Endothelial cell of umbilical vein (primary cell): Measurements from ENCODE around the gene FYCO1. TPM values are rescaled to one million over a fixed set of nuclear protein-coding genes. Genes with fewer than 3 reads are reported as not detected.

Experiments used
- BruUV-seq: library from RNA; stranded (reverse); fragments of 400-500 nt; replicated peaks from 2 replicates; lab custom pipeline; 2021; lab: Mats Ljungman, UMichigan
- CTCF ChIA-PET: fragments of 300-600, 350-600 bp; sonication (Branson Sonifier 250); formaldehyde crosslinking; loops from one replicate; lab custom pipeline; 2021; ENCODE audit warnings: antibody characterized with exemption, inconsistent platforms; lab: Charles Lee
- POLR2A ChIA-PET: fragments of 300-600, 350-600 bp; sonication (Branson Sonifier 250); formaldehyde crosslinking; loops from one replicate; lab custom pipeline; 2021; ENCODE audit warnings: antibody characterized with exemption, inconsistent platforms; lab: Charles Lee
- DNase-seq: peaks from one replicate; pipeline ENCODE4 v3.0.0-alpha.2; 2011; ENCODE audit warnings: low read depth, low spot score
- FAIRE-seq: peaks from 2 replicates; lab custom pipeline; 2011; peaks lifted over from hg19 to GRCh38; lab: Jason Lieb, UNC
- H2AFZ ChIP-seq: 2 replicates; pipeline ENCODE4 v1.6.0; 2012; ENCODE audit warnings: low read depth, low read length, control low read depth, inconsistent platforms
- H3K27ac ChIP-seq: 2 replicates; pipeline ENCODE4 v1.5.1; 2011; ENCODE audit warnings: low read depth, mild to moderate bottlenecking, control low read depth, low read length, moderate library complexity; ENCODE audit not compliant: insufficient read depth
- H3K27me3 ChIP-seq, 2 experiments: 2 replicates each; pipeline versions ENCODE4 v1.6.0 to v1.6.1; 2011; ENCODE audit warnings: low read length in 2 of 2, mixed read lengths in 1 of 2; ENCODE audit not compliant: control insufficient read depth in 2 of 2, insufficient read depth in 2 of 2
- H3K36me3 ChIP-seq, 2 experiments: 2 replicates in 1 of 2; 3 replicates in 1 of 2; pipeline ENCODE4 v1.5.1; 2011; ENCODE audit warnings: low read length in 2 of 2, mild to moderate bottlenecking in 1 of 2, moderate library complexity in 1 of 2; ENCODE audit not compliant: control insufficient read depth in 2 of 2, insufficient read depth in 2 of 2; ENCODE audit errors: extremely low read depth in 1 of 2
- H3K4me1 ChIP-seq: 3 replicates; pipeline ENCODE4 v1.5.1; 2011; ENCODE audit warnings: mild to moderate bottlenecking, low read length; ENCODE audit not compliant: control insufficient read depth, insufficient read depth; ENCODE audit errors: extremely low read depth
- H3K4me2 ChIP-seq: 2 replicates; pipeline ENCODE4 v1.6.1; 2011; ENCODE audit warnings: low read length, control low read depth, mixed read lengths; ENCODE audit not compliant: insufficient read depth
- H3K4me3 ChIP-seq, 3 experiments: fragments of 200-600 bp in 1 of 3; sonication (generic), shearing (Covaris generic) in 1 of 3; replicated peaks in 1 of 3; 2 replicates each; pipeline ENCODE4 v1.5.1; 2011 to 2016; ENCODE audit warnings: control low read depth in 3 of 3, low read length in 3 of 3, mild to moderate bottlenecking in 2 of 3, inconsistent platforms in 1 of 3, low read depth in 1 of 3, moderate library complexity in 1 of 3; ENCODE audit not compliant: insufficient read depth in 1 of 3
- H3K79me2 ChIP-seq: 2 replicates; pipeline ENCODE4 v1.6.0; 2012; ENCODE audit warnings: low read length, inconsistent platforms; ENCODE audit not compliant: control insufficient read depth, insufficient read depth
- H3K9ac ChIP-seq: replicated peaks from 2 replicates; pipeline ENCODE3; 2011; ENCODE audit warnings: low read length, control low read depth; ENCODE audit not compliant: insufficient read depth; ENCODE audit errors: extremely low read depth
- H3K9me1 ChIP-seq: replicated peaks from 3 replicates; pipeline ENCODE4 v1.6.0; 2011; ENCODE audit warnings: mild to moderate bottlenecking, low read length; ENCODE audit not compliant: control insufficient read depth, insufficient read depth; ENCODE audit errors: extremely low read depth
- H3K9me3 ChIP-seq: replicated peaks from 2 replicates; pipeline ENCODE4 v1.5.1; 2012; ENCODE audit warnings: low read length, inconsistent platforms; ENCODE audit not compliant: control insufficient read depth, insufficient read depth
- H4K20me1 ChIP-seq: replicated peaks from 2 replicates; pipeline ENCODE3; 2011; ENCODE audit warnings: mild to moderate bottlenecking, low read length; ENCODE audit not compliant: control insufficient read depth, insufficient read depth; ENCODE audit errors: extremely low read depth
- EZH2 ChIP-seq: IDR thresholded peaks from 2 replicates; pipeline ENCODE4 v1.6.1; 2012; ENCODE audit warnings: borderline replicate concordance, low read depth, mild to moderate bottlenecking, moderate library complexity, low read length, inconsistent platforms; ENCODE audit not compliant: severe bottlenecking
- FOS ChIP-seq: IDR thresholded peaks from 2 replicates; pipeline ENCODE4 v1.6.1; 2011; ENCODE audit warnings: mild to moderate bottlenecking, low read length, moderate library complexity, borderline replicate concordance; ENCODE audit not compliant: insufficient read depth
- GATA2 ChIP-seq: IDR thresholded peaks from 2 replicates; pipeline ENCODE4 v1.7.0; 2011; ENCODE audit warnings: low read depth, mild to moderate bottlenecking, moderate library complexity, mixed read lengths, low read length; ENCODE audit not compliant: insufficient read length, insufficient read depth
- JUN ChIP-seq: IDR thresholded peaks from 2 replicates; pipeline ENCODE4 v1.6.1; 2011; ENCODE audit warnings: borderline replicate concordance, low read depth; ENCODE audit not compliant: insufficient read length, insufficient read depth
- MYC ChIP-seq: IDR thresholded peaks from one replicate; pipeline ENCODE4 v1.6.1; 2011; ENCODE audit warnings: mild to moderate bottlenecking, low read depth, low read length
- POLR2A ChIP-seq: IDR thresholded peaks from 2 replicates; pipeline ENCODE4 v1.6.1; 2012; ENCODE audit warnings: low read depth, mild to moderate bottlenecking, control low read depth, low read length
- POLR2AphosphoS5 ChIP-seq: IDR thresholded peaks from 2 replicates; pipeline ENCODE4 v1.6.1; 2012; ENCODE audit warnings: low read depth, mild to moderate bottlenecking, control low read depth, low read length, moderate library complexity; ENCODE audit not compliant: insufficient read depth
- dilution Hi-C: fragments of 300-500 bp; cut with MboI; formaldehyde crosslinking; loops from one replicate; pipeline ENCODE4 v1.15.0; 2019; ENCODE audit warnings: low sequenced_read_pairs; ENCODE audit not compliant: extremely low pct_ligation_motif_present
- intact Hi-C: fragments of 100-400 bp; cut with micrococcal nuclease; formaldehyde crosslinking; loops from one replicate; pipeline ENCODE4 v1.10.0; 2022
- polyA plus RNA-seq, 4 experiments: library from polyadenylated mRNA; depleted of rRNA in 3 of 4; stranded (reverse) in 3 of 4; unstranded in 1 of 4; fragments of >200 nt; gene quantifications; 2 replicates each; pipeline versions ENCODE4 v1.2.1 to v1.2.3, GENCODE V29; 2011 to 2012; ENCODE audit warnings: missing spikeins in 1 of 4
- total RNA-seq: library from RNA; stranded (reverse); gene quantifications from 2 replicates; pipeline ENCODE4 v1.2.3, GENCODE V29; 2021
- TF ChIP-seq, protein P1 (sequence below), 2 donors: IDR thresholded peaks; 1 replicate in 1 of 2; 2 replicates in 1 of 2; pipeline ENCODE4 v1.5.1; 2011; ENCODE audit warnings: low read length in 2 of 2, mild to moderate bottlenecking in 2 of 2, moderate library complexity in 2 of 2, control low read depth in 1 of 2, inconsistent platforms in 1 of 2, low read depth in 1 of 2; ENCODE audit not compliant: insufficient read depth in 1 of 2; ENCODE audit errors: extremely low read depth in 1 of 2
- TF ChIP-seq, protein P2 (sequence below): IDR thresholded peaks from 2 replicates; pipeline ENCODE4 v1.6.1; 2011; ENCODE audit not compliant: insufficient read depth, insufficient read length

Gene FYCO1
- total and polyA plus RNA-seq, 2 donors (not counting 3 experiments of a cell fraction or from before 2014, with no cell fraction given), result 13.9 to 20.8 TPM

DNA sequence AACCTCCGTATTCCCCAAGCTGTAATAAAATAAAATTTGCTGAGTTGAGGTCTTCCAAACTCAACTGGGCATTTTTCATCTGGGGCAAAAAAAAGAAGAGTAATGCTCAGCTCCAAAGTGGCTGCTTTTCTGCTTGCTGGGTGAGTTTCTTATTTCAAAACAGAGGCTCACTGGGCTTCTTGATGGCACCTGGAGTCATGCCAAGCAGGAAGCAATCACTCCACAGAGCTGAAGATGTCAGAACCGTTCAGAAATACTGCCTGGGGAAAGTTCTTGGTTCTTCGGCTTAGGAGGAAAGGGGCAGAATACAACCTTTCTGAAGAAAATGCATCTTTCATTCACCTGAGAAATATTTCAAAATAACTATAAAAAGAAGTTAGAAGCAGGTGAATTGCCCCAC is 105.2 kb downstream of the FYCO1 start:
- no peaks in the 10 kb centered on the region for H3K79me2 ChIP-seq
- FAIRE-seq (no peak), DNase-seq (no peak)
- TF ChIP-seq, protein P1, sequence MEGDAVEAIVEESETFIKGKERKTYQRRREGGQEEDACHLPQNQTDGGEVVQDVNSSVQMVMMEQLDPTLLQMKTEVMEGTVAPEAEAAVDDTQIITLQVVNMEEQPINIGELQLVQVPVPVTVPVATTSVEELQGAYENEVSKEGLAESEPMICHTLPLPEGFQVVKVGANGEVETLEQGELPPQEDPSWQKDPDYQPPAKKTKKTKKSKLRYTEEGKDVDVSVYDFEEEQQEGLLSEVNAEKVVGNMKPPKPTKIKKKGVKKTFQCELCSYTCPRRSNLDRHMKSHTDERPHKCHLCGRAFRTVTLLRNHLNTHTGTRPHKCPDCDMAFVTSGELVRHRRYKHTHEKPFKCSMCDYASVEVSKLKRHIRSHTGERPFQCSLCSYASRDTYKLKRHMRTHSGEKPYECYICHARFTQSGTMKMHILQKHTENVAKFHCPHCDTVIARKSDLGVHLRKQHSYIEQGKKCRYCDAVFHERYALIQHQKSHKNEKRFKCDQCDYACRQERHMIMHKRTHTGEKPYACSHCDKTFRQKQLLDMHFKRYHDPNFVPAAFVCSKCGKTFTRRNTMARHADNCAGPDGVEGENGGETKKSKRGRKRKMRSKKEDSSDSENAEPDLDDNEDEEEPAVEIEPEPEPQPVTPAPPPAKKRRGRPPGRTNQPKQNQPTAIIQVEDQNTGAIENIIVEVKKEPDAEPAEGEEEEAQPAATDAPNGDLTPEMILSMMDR (IDR thresholded peaks at IDR 0.05; ENCODE audit: extremely low read depth in 1 of 2, insufficient read depth in 1 of 2, low read depth in 1 of 2, low read length in 2 of 2), result no peak
- TF ChIP-seq MYC (no peak), JUN (no peak), POLR2AphosphoS5 (no peak), GATA2 (no peak), EZH2 (no peak), POLR2A (no peak), FOS (no peak)
- TF ChIP-seq, protein P2, sequence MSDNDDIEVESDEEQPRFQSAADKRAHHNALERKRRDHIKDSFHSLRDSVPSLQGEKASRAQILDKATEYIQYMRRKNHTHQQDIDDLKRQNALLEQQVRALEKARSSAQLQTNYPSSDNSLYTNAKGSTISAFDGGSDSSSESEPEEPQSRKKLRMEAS, result no peak
- ChIA-PET POLR2A (no interaction called here), CTCF (no interaction called here)
- no peaks in the 10 kb centered on the region for H3K9me1 ChIP-seq
- no peaks in the 10 kb centered on the region for H4K20me1 ChIP-seq
- no peak overlapping the region for H3K4me3 ChIP-seq
- no TSS peak for BruUV-seq
- no peaks in the 10 kb centered on the region for H3K36me3 ChIP-seq
- H3K4me2 ChIP-seq, result no peak overlapping the region
- no peak overlapping the region for H3K27ac ChIP-seq
- no peaks in the 10 kb centered on the region for H3K9me3 ChIP-seq
- no peak overlapping the region for H3K9ac ChIP-seq
- no peak overlapping the region for H2AFZ ChIP-seq
- H3K4me1 ChIP-seq, result no peaks in the 10 kb centered on the region
- intact Hi-C loops, result no loop called here
- H3K27me3 ChIP-seq, result peaks cover 6 to 17% of the 10 kb centered on the region in 2 experiments
- dilution Hi-C loops, result no loop called here
